Nephron progenitor cell (in vitro differentiated cells): Measurements from ENCODE around the gene GALNT16.

Source experiments
- DNase-seq: peaks from one replicate; pipeline ENCODE4 v3.0.0; 2021
- H3K27ac Mint-ChIP-seq: 2 replicates; pipeline ENCODE4 v1.8.0; 2021; ENCODE audit warnings: mild to moderate bottlenecking, moderate library complexity, mixed read lengths
- H3K27me3 Mint-ChIP-seq: 2 replicates; pipeline ENCODE4 v1.8.0; 2021; ENCODE audit warnings: mild to moderate bottlenecking, low read depth, mixed read lengths; ENCODE audit not compliant: poor library complexity
- H3K36me3 Mint-ChIP-seq: 2 replicates; pipeline ENCODE4 v1.8.0; 2021; ENCODE audit warnings: low read depth, mixed read lengths
- H3K4me1 Mint-ChIP-seq: 2 replicates; pipeline ENCODE4 v1.8.0; 2021; ENCODE audit warnings: mixed read lengths
- H3K4me3 Mint-ChIP-seq: 2 replicates; pipeline ENCODE4 v1.8.0; 2021; ENCODE audit warnings: mild to moderate bottlenecking, moderate library complexity, mixed read lengths
- H3K9me3 Mint-ChIP-seq: 2 replicates; pipeline ENCODE4 v1.8.0; 2021; ENCODE audit warnings: mild to moderate bottlenecking, moderate library complexity, mixed read lengths
- CTCF ChIP-seq: fragments of 200-600 bp; sonication (generic); IDR thresholded peaks from 2 replicates; pipeline ENCODE4 v1.5.0; 2021; ENCODE audit warnings: antibody characterized with exemption

Gene GALNT16

GRCh38 chr14:69339426-69339825, 79.5 kb downstream of the GALNT16 start:
- H3K27me3 Mint-ChIP-seq, result peaks cover 11% of the 10 kb centered on the region
- no peak for DNase-seq
- H3K36me3 Mint-ChIP-seq, result no peaks in the 10 kb centered on the region
- no peak overlapping the region for H3K27ac Mint-ChIP-seq
- no peak for TF ChIP-seq CTCF
- peaks cover 21% of the 10 kb centered on the region for H3K4me1 Mint-ChIP-seq
- H3K4me3 Mint-ChIP-seq, result no peak overlapping the region
- H3K9me3 Mint-ChIP-seq, result no peaks in the 10 kb centered on the region

GRCh38 chr14:69342928-69343525, 83.1 kb downstream of the GALNT16 start:
- no peak overlapping the region for H3K27ac Mint-ChIP-seq
- peaks cover 15% of the 10 kb centered on the region for H3K27me3 Mint-ChIP-seq
- no peak for TF ChIP-seq CTCF
- no peak for DNase-seq
- no peak overlapping the region for H3K4me3 Mint-ChIP-seq
- no peaks in the 10 kb centered on the region for H3K4me1 Mint-ChIP-seq
- no peaks in the 10 kb centered on the region for H3K36me3 Mint-ChIP-seq
- no peaks in the 10 kb centered on the region for H3K9me3 Mint-ChIP-seq

DNA sequence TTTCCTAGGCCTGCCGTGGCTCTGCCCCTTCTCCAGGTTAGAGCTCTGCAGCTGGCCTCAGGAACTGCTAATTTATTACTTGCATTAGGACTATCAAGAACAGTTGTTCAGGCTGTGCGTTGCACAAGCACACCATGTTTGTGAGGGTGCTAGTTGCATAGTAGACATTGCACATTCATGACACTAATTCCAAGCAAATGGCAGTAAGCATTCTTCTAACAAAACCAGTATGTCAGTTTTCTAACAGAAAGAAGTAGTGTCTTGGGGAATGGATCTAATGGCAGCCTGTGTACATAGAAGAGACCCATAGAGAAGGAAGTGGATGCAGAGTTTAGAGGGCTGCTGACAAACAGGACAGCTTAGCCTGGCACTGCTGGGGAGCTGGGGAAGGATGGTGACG, 84.2 kb downstream of the GALNT16 start:
- Mint-ChIP-seq H3K4me3 (no peak overlapping the region), H3K9me3 (no peaks in the 10 kb centered on the region), H3K27ac (no peak overlapping the region), H3K4me1 (no peaks in the 10 kb centered on the region), H3K27me3 (peaks cover 18% of the 10 kb centered on the region), H3K36me3 (no peaks in the 10 kb centered on the region)
- TF ChIP-seq CTCF, result no peak
- no peak for DNase-seq

DNA sequence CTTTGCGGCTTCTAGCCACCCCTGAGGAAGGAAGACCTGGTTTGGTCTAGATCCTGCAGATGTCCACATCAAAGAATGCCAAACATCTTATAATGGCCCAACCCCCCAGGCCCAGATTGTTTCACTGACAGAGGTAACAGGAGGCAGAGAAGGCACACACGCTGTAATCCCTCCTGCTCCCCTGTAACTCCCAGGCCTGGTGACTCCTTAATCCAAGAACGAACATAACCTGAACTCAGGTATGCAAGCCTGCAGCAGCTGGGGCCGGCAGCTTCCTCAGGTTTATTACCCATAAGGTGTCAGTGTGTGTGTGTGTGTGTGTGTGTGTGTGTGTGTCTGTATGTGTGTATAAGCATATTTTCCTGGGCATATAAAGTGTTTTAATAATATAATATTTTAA, 85.4 kb downstream of the GALNT16 start:
- no peak for DNase-seq
- peaks cover 14% of the 10 kb centered on the region for H3K27me3 Mint-ChIP-seq
- H3K4me3 Mint-ChIP-seq, result no peak overlapping the region
- peaks cover 4% of the 10 kb centered on the region for H3K4me1 Mint-ChIP-seq
- no peak for TF ChIP-seq CTCF
- no peak overlapping the region for H3K27ac Mint-ChIP-seq
- no peaks in the 10 kb centered on the region for H3K36me3 Mint-ChIP-seq
- no peaks in the 10 kb centered on the region for H3K9me3 Mint-ChIP-seq

DNA sequence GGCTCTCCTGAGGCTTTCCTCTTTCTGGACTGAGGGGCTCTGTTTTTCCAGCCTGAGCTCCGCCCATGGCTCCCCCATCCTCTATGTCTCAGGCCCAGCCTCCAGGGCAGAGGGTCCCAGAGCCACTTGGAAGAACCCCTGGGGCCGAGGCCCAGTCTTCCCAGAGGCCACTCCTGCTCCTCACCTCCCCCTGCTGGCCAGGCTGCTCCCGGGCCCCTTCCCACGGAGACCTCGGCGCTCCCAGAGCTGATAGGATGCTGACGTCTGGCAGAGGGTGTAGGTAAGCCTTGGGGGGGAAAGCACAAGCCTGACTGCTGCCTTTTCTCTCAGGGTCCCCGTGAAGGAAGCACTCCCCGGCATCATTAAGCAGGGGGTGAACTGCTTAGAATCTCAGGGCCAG, 86.8 kb downstream of the GALNT16 start:
- Mint-ChIP-seq H3K4me1 (peaks cover 11% of the 10 kb centered on the region), H3K27me3 (peaks cover 15% of the 10 kb centered on the region), H3K4me3 (no peak overlapping the region), H3K36me3 (no peaks in the 10 kb centered on the region), H3K9me3 (no peaks in the 10 kb centered on the region), H3K27ac (no peak overlapping the region)
- TF ChIP-seq CTCF, result peak; percentile 63
- peak; percentile 75 for DNase-seq

GRCh38 chr14:69349091-69349777, 89.3 kb downstream of the GALNT16 start:
- no peak for TF ChIP-seq CTCF
- H3K4me1 Mint-ChIP-seq, result peaks cover 14% of the 10 kb centered on the region
- no peak for DNase-seq
- no peaks in the 10 kb centered on the region for H3K9me3 Mint-ChIP-seq
- no peak overlapping the region for H3K27ac Mint-ChIP-seq
- no peaks in the 10 kb centered on the region for H3K36me3 Mint-ChIP-seq
- H3K4me3 Mint-ChIP-seq, result no peak overlapping the region
- H3K27me3 Mint-ChIP-seq, result peaks cover 17% of the 10 kb centered on the region
